Fibroblast of skin of back (primary cell): ENCODE results near the gene CARD19.

ENCODE experiments used
- DNase-seq: peaks from one replicate; pipeline ENCODE4 v3.0.0-alpha.2; 2013

CARD19 gene

GRCh38 chr9:93064392-93065134 lies 31.5 kb upstream of the CARD19 start:
- DNase-seq, result no peak

- DNase-seq, result no peak
Measured at GRCh38 chr9:93065135-93065720, 30.8 kb upstream of the CARD19 start.

GRCh38 chr9:93066978-93067603 lies 28.9 kb upstream of the CARD19 start:
- DNase-seq, result no peak

- DNase-seq, result no peak
Measured at GRCh38 chr9:93068956-93069355, 27.1 kb upstream of the CARD19 start.

GRCh38 chr9:93071464-93071863 lies 24.6 kb upstream of the CARD19 start:
- no peak for DNase-seq

- DNase-seq, result no peak
Measured at GRCh38 chr9:93072383-93072795, 23.6 kb upstream of the CARD19 start.

GRCh38 chr9:93076101-93076791 lies 19.8 kb upstream of the CARD19 start:
- DNase-seq, result no peak

GRCh38 chr9:93076792-93077128 lies 19.3 kb upstream of the CARD19 start:
- DNase-seq, result no peak

- no peak for DNase-seq
Measured at GRCh38 chr9:93077367-93077766, 18.6 kb upstream of the CARD19 start.

- no peak for DNase-seq
Measured at GRCh38 chr9:93077811-93078210, 18.2 kb upstream of the CARD19 start.

GRCh38 chr9:93079371-93079770 lies 16.6 kb upstream of the CARD19 start:
- DNase-seq, result no peak

- no peak for DNase-seq
Measured at GRCh38 chr9:93080406-93080805, 15.6 kb upstream of the CARD19 start.

GRCh38 chr9:93081081-93081529 lies 14.9 kb upstream of the CARD19 start:
- no peak for DNase-seq

GRCh38 chr9:93081931-93082330 lies 14.1 kb upstream of the CARD19 start:
- DNase-seq, result no peak

GRCh38 chr9:93082841-93083411 lies 13.1 kb upstream of the CARD19 start:
- DNase-seq, result no peak

- no peak for DNase-seq
Measured at GRCh38 chr9:93083592-93084470, 12.2 kb upstream of the CARD19 start.

- no peak for DNase-seq
Measured at GRCh38 chr9:93084471-93084881, 11.5 kb upstream of the CARD19 start.

- DNase-seq, result no peak
Measured at GRCh38 chr9:93085676-93086075, 10.3 kb upstream of the CARD19 start.

- DNase-seq, result no peak
Measured at GRCh38 chr9:93086447-93087224, 9.4 kb upstream of the CARD19 start.

GRCh38 chr9:93087971-93088655 lies 7.9 kb upstream of the CARD19 start:
- no peak for DNase-seq

GRCh38 chr9:93088656-93089015 lies 7.4 kb upstream of the CARD19 start:
- no peak for DNase-seq
